Measurements from ENCODE around the gene COL25A1. TPM values are rescaled to one million over a fixed set of nuclear protein-coding genes. Genes with fewer than 3 reads are reported as not detected.

The COL25A1 gene
- total and polyA plus RNA-seq, 5 donors from 2014 or later = 0.19 TPM; not detected in 4

- Histone ChIP-seq H3K4me1 (ENCODE audit: control insufficient read depth, insufficient read depth, low read length, poor library complexity, severe bottlenecking) (no peaks in the 10 kb centered on the region), H3K4me3 (ENCODE audit: low read depth, low read length) (no peak overlapping the region), H3K27ac (ENCODE audit: insufficient read depth, low read length, poor library complexity, severe bottlenecking) (no peak overlapping the region), H3K27me3 (ENCODE audit: control insufficient read depth, insufficient read depth, low read length) (no peaks in the 10 kb centered on the region), H3K9me3 (ENCODE audit: control insufficient read depth in 2 of 2, low read length in 2 of 2) (no peaks in the 10 kb centered on the region), H3K36me3 (ENCODE audit: control insufficient read depth, insufficient read depth, low read length) (no peaks in the 10 kb centered on the region)
- ATAC-seq (ENCODE audit: low read depth in 2 of 2) (no peak), DNase-seq (no peak)
- peaks cover 0 to 3% (median 1%) of the 10 kb centered on the region in 4 donors for H3K4me1 Mint-ChIP-seq
- peak overlapping the region in 1 of 3 donors; percentile 70 for H3K27ac Mint-ChIP-seq
- no peak overlapping the region for H3K4me3 Mint-ChIP-seq
- H3K27me3 Mint-ChIP-seq = no peaks in the 10 kb centered on the region
- no peaks in the 10 kb centered on the region for H3K36me3 Mint-ChIP-seq
- peaks cover 0 to 3% (median 0%) of the 10 kb centered on the region in 7 donors for H3K9me3 Mint-ChIP-seq
Observed at GRCh38 chr4:108979759-108980158, 322.7 kb downstream of the COL25A1 start.

DNA sequence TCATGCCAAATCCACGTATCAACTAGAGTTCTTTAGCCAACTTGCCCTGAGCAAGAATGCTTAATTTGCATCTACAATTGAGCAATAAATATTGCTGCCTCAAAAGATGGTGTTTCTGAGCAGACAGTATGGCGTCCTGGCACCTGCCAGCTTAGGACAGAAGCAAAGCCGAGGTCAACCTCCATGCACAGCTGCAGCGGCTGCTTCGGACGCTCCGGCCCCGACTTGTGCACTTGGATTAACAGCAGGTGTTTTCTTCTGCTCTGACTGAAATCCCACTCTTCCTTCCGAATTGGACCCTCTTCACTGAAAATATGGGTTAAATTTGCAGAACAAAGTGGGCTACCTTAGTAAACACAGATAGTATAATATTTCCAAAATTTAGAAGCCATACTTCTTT lies 324.4 kb downstream of the COL25A1 start:
- DNase-seq (no peak), ATAC-seq (ENCODE audit: low read depth in 2 of 2) (no peak)
- Histone ChIP-seq H3K36me3 (ENCODE audit: control insufficient read depth, insufficient read depth, low read length) (no peaks in the 10 kb centered on the region), H3K9me3 (ENCODE audit: control insufficient read depth in 2 of 2, low read length in 2 of 2) (no peaks in the 10 kb centered on the region), H3K4me3 (ENCODE audit: low read depth, low read length) (no peak overlapping the region), H3K27ac (ENCODE audit: insufficient read depth, low read length, poor library complexity, severe bottlenecking) (no peak overlapping the region), H3K4me1 (ENCODE audit: control insufficient read depth, insufficient read depth, low read length, poor library complexity, severe bottlenecking) (no peaks in the 10 kb centered on the region), H3K27me3 (ENCODE audit: control insufficient read depth, insufficient read depth, low read length) (no peaks in the 10 kb centered on the region)
- Mint-ChIP-seq H3K36me3 (no peaks in the 10 kb centered on the region), H3K4me3 (no peak overlapping the region), H3K27me3 (no peaks in the 10 kb centered on the region), H3K27ac (no peak overlapping the region), H3K9me3 (peaks cover 0 to 3% (median 0%) of the 10 kb centered on the region in 7 donors), H3K4me1 (peaks cover 6 to 15% (median 7%) of the 10 kb centered on the region in 4 donors)

DNA sequence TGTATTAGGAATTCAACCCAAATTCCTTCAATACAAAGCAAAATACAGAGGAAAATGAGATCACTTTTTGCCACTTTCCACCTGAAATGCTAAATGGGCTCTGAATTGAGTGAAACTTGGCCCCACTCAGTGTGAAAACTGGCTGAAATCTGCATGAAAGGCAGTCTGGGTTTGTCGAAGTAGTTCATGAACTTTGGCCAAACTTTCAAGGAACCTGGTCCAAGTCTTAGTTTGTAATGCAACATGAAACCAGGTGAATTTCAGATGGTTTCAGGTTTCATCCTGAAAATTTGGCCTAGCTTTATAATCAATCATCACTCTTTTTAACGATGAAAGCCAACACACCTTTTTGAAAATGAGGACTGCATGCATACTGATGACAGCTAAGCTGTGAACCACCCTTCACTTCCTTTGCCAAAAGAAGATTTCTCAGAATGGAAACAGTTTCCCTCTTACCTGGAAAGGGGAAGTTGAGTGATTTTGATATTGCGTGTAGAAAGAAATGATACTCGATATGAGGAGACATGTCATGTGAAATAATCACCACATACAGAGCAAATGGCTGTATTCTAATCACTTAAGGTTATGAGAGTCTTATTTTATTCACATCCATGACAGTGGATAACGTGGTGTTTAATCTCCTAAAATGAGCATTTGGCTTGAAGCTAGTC lies 329.7 kb downstream of the COL25A1 start:
- Mint-ChIP-seq H3K4me1 (peaks cover 8 to 33% (median 21%) of the 10 kb centered on the region in 4 donors), H3K9me3 (peaks cover 0 to 6% (median 0%) of the 10 kb centered on the region in 7 donors), H3K27me3 (no peaks in the 10 kb centered on the region), H3K27ac (peak overlapping the region; percentile 2 to 65 (median 17)), H3K4me3 (peak overlapping the region in 2 of 4 donors; percentile 7 to 27), H3K36me3 (no peaks in the 10 kb centered on the region)
- DNase-seq (peak in 1 of 3 donors; percentile 91), ATAC-seq (ENCODE audit: low read depth in 2 of 2) (peak; percentile 72 to 87)
- Histone ChIP-seq H3K36me3 (ENCODE audit: control insufficient read depth, insufficient read depth, low read length) (no peaks in the 10 kb centered on the region), H3K9me3 (ENCODE audit: control insufficient read depth in 2 of 2, low read length in 2 of 2) (no peaks in the 10 kb centered on the region), H3K27me3 (ENCODE audit: control insufficient read depth, insufficient read depth, low read length) (no peaks in the 10 kb centered on the region), H3K4me3 (ENCODE audit: low read depth, low read length) (peak overlapping the region; percentile 29), H3K27ac (ENCODE audit: insufficient read depth, low read length, poor library complexity, severe bottlenecking) (peak overlapping the region; percentile 37), H3K4me1 (ENCODE audit: control insufficient read depth, insufficient read depth, low read length, poor library complexity, severe bottlenecking) (no peaks in the 10 kb centered on the region)

DNA sequence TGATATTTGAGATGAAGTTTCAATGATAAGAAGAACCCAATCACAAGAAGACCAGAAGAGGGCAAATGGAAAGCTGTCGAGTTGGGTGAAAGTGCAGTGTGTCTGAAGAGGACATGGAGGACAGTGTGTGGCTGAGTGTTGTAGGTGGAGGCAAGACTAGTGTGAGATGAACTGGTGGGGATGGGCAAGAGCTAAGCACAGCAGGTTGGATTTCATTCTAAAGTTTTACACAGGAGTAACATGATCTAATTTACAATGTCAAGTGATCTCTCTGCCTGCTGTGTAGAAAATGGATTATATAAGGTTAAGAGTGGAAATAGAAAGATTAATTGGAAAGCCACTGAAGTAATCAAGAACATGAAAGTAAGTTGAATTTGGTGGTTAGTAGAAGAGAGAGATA lies 331.0 kb downstream of the COL25A1 start:
- no peaks in the 10 kb centered on the region for H3K27me3 ChIP-seq (ENCODE audit: control insufficient read depth, insufficient read depth, low read length)
- ATAC-seq (ENCODE audit: low read depth in 2 of 2) (no peak), DNase-seq (peak in 1 of 3 donors; percentile 43)
- Mint-ChIP-seq H3K27me3 (no peaks in the 10 kb centered on the region), H3K4me1 (peaks cover 8 to 33% (median 21%) of the 10 kb centered on the region in 4 donors), H3K36me3 (no peaks in the 10 kb centered on the region), H3K4me3 (peak overlapping the region in 1 of 4 donors; percentile 47), H3K9me3 (peaks cover 0 to 6% (median 0%) of the 10 kb centered on the region in 7 donors), H3K27ac (peak overlapping the region in 2 of 3 donors; percentile 5 to 65)
- no peak overlapping the region for H3K27ac ChIP-seq (ENCODE audit: insufficient read depth, low read length, poor library complexity, severe bottlenecking)
- H3K36me3 ChIP-seq (ENCODE audit: control insufficient read depth, insufficient read depth, low read length) = no peaks in the 10 kb centered on the region
- no peaks in the 10 kb centered on the region for H3K4me1 ChIP-seq (ENCODE audit: control insufficient read depth, insufficient read depth, low read length, poor library complexity, severe bottlenecking)
- H3K4me3 ChIP-seq (ENCODE audit: low read depth, low read length) = no peak overlapping the region
- no peaks in the 10 kb centered on the region for H3K9me3 ChIP-seq (ENCODE audit: control insufficient read depth in 2 of 2, low read length in 2 of 2)

- Histone ChIP-seq H3K4me1 (ENCODE audit: control insufficient read depth, insufficient read depth, low read length, poor library complexity, severe bottlenecking) (no peaks in the 10 kb centered on the region), H3K36me3 (ENCODE audit: control insufficient read depth, insufficient read depth, low read length) (no peaks in the 10 kb centered on the region), H3K9me3 (ENCODE audit: control insufficient read depth in 2 of 2, low read length in 2 of 2) (no peaks in the 10 kb centered on the region), H3K27ac (ENCODE audit: insufficient read depth, low read length, poor library complexity, severe bottlenecking) (no peak overlapping the region), H3K4me3 (ENCODE audit: low read depth, low read length) (no peak overlapping the region), H3K27me3 (ENCODE audit: control insufficient read depth, insufficient read depth, low read length) (no peaks in the 10 kb centered on the region)
- H3K4me3 Mint-ChIP-seq = no peak overlapping the region
- H3K9me3 Mint-ChIP-seq = peaks cover 0 to 5% (median 0%) of the 10 kb centered on the region in 7 donors
- peaks cover 4% of the 10 kb centered on the region for H3K27me3 Mint-ChIP-seq
- no peaks in the 10 kb centered on the region for H3K36me3 Mint-ChIP-seq
- DNase-seq (no peak), ATAC-seq (ENCODE audit: low read depth in 2 of 2) (no peak)
- no peak overlapping the region for H3K27ac Mint-ChIP-seq
- H3K4me1 Mint-ChIP-seq = no peaks in the 10 kb centered on the region
Observed at GRCh38 chr4:108965472-108966076, 336.9 kb downstream of the COL25A1 start.

DNA sequence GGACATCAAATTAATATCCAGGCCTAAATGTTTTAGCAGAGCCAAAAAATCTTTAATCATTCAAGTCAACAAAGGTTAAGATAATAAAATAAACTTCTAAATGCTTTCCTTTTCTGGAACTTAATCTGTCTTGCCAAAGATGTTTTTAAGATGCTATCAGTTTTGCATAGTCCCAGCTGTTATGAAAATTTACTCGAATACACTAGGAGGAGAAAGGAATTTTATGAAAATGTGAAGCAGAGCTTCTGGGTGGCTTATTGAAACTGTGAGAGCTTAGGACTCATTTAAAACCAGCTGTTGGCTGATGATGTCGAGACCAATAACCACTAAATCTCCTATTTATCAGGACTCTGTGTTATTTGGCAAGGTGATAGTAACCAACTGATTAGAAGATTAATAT lies 337.4 kb downstream of the COL25A1 start:
- H3K36me3 ChIP-seq (ENCODE audit: control insufficient read depth, insufficient read depth, low read length) = no peaks in the 10 kb centered on the region
- no peak overlapping the region for H3K27ac ChIP-seq (ENCODE audit: insufficient read depth, low read length, poor library complexity, severe bottlenecking)
- no peaks in the 10 kb centered on the region for H3K9me3 ChIP-seq (ENCODE audit: control insufficient read depth in 2 of 2, low read length in 2 of 2)
- Mint-ChIP-seq H3K27ac (no peak overlapping the region), H3K36me3 (no peaks in the 10 kb centered on the region), H3K27me3 (peaks cover 4% of the 10 kb centered on the region), H3K4me1 (no peaks in the 10 kb centered on the region), H3K4me3 (no peak overlapping the region), H3K9me3 (peaks cover 0 to 5% (median 0%) of the 10 kb centered on the region in 7 donors)
- DNase-seq (no peak), ATAC-seq (ENCODE audit: low read depth in 2 of 2) (no peak)
- no peaks in the 10 kb centered on the region for H3K4me1 ChIP-seq (ENCODE audit: control insufficient read depth, insufficient read depth, low read length, poor library complexity, severe bottlenecking)
- no peaks in the 10 kb centered on the region for H3K27me3 ChIP-seq (ENCODE audit: control insufficient read depth, insufficient read depth, low read length)
- no peak overlapping the region for H3K4me3 ChIP-seq (ENCODE audit: low read depth, low read length)

DNA sequence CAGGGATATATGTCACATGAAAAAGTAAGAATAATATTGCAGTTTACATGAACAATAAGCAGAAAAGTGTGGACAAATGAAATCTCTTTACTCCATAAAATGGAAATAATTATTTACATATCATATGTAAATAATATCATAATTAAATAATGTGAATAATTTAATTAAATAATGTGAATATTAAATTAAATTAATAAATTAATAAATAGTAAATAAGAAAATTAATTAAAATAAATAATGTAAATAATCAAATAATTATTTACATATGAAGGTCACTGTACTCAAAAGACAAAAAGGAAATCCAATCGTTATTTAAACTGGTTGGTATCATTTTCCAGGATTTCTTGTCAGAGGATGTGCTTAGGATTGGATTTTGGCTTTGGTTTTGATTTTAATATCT lies 338.5 kb downstream of the COL25A1 start:
- Histone ChIP-seq H3K27ac (ENCODE audit: insufficient read depth, low read length, poor library complexity, severe bottlenecking) (no peak overlapping the region), H3K36me3 (ENCODE audit: control insufficient read depth, insufficient read depth, low read length) (no peaks in the 10 kb centered on the region), H3K4me3 (ENCODE audit: low read depth, low read length) (no peak overlapping the region), H3K9me3 (ENCODE audit: control insufficient read depth in 2 of 2, low read length in 2 of 2) (no peaks in the 10 kb centered on the region), H3K27me3 (ENCODE audit: control insufficient read depth, insufficient read depth, low read length) (no peaks in the 10 kb centered on the region), H3K4me1 (ENCODE audit: control insufficient read depth, insufficient read depth, low read length, poor library complexity, severe bottlenecking) (no peaks in the 10 kb centered on the region)
- no peak overlapping the region for H3K27ac Mint-ChIP-seq
- DNase-seq (no peak), ATAC-seq (ENCODE audit: low read depth in 2 of 2) (no peak)
- H3K9me3 Mint-ChIP-seq = peaks cover 0 to 2% (median 0%) of the 10 kb centered on the region in 7 donors
- H3K36me3 Mint-ChIP-seq = no peaks in the 10 kb centered on the region
- peaks cover 4% of the 10 kb centered on the region for H3K27me3 Mint-ChIP-seq
- no peak overlapping the region for H3K4me3 Mint-ChIP-seq
- no peaks in the 10 kb centered on the region for H3K4me1 Mint-ChIP-seq

DNA sequence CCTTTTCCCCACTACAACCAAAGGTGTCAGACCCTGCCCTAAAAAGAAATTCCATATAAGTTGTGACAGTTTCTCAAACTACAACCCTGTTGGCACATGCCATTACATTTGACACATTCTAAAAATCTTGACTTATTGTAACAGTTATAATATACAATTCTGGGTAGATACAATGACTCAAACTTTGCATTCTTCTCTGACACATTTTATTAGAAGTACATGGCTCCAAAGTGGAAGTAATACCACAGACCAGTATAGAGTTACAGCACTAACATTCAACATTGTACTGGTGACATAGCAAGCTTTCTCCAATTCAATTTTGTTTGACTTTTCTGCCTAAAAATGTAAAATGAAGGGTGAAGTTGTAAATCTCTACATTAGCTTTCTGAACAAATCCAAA lies 343.0 kb downstream of the COL25A1 start:
- no peaks in the 10 kb centered on the region for H3K36me3 Mint-ChIP-seq
- no peaks in the 10 kb centered on the region for H3K4me1 Mint-ChIP-seq
- H3K9me3 ChIP-seq (ENCODE audit: control insufficient read depth in 2 of 2, low read length in 2 of 2) = no peaks in the 10 kb centered on the region
- H3K27ac Mint-ChIP-seq = no peak overlapping the region
- DNase-seq (no peak), ATAC-seq (ENCODE audit: low read depth in 2 of 2) (no peak)
- H3K4me3 Mint-ChIP-seq = no peak overlapping the region
- peaks cover 19% of the 10 kb centered on the region for H3K27me3 Mint-ChIP-seq
- H3K9me3 Mint-ChIP-seq = no peaks in the 10 kb centered on the region
- H3K27me3 ChIP-seq (ENCODE audit: control insufficient read depth, insufficient read depth, low read length) = no peaks in the 10 kb centered on the region
- H3K4me1 ChIP-seq (ENCODE audit: control insufficient read depth, insufficient read depth, low read length, poor library complexity, severe bottlenecking) = no peaks in the 10 kb centered on the region
- no peak overlapping the region for H3K27ac ChIP-seq (ENCODE audit: insufficient read depth, low read length, poor library complexity, severe bottlenecking)
- H3K36me3 ChIP-seq (ENCODE audit: control insufficient read depth, insufficient read depth, low read length) = no peaks in the 10 kb centered on the region
- no peak overlapping the region for H3K4me3 ChIP-seq (ENCODE audit: low read depth, low read length)

All from CD4-positive, CD25-positive, alpha-beta regulatory T cell (primary cell).